Kidney epithelial cell (primary cell): ENCODE data around the gene MRGPRX3. TPM values are rescaled to one million over a fixed set of nuclear protein-coding genes. Genes with fewer than 3 reads are reported as not detected.
"Not testable (repeated sequence)": the region's sequence is repeated elsewhere in the genome, so short reads cannot be mapped to it uniquely, and the experiment has no call there.

Source experiments
- DNase-seq: peaks from one replicate; pipeline ENCODE4 v3.0.0-alpha.2; 2010; ENCODE audit warnings: low read depth
- H3K27me3 ChIP-seq: 2 replicates; pipeline ENCODE4 v1.6.0; 2011; ENCODE audit warnings: low read length; ENCODE audit not compliant: control insufficient read depth, insufficient read depth
- H3K36me3 ChIP-seq: 2 replicates; pipeline ENCODE4 v1.5.1; 2011; ENCODE audit warnings: low read length; ENCODE audit not compliant: control insufficient read depth, insufficient read depth
- H3K4me3 ChIP-seq: 2 replicates; pipeline ENCODE4 v1.5.1; 2011; ENCODE audit warnings: low read depth, mild to moderate bottlenecking, control low read depth, low read length
- CTCF ChIP-seq: IDR thresholded peaks from 2 replicates; pipeline ENCODE4 v1.5.1; 2011; ENCODE audit warnings: mild to moderate bottlenecking, moderate library complexity, low read length, control low read depth, inconsistent platforms; ENCODE audit not compliant: insufficient read depth, poor library complexity, severe bottlenecking
- total RNA-seq: library from RNA; depleted of rRNA; stranded (reverse); fragments of >200 nt; gene quantifications from 2 replicates; pipeline ENCODE4 v1.2.3, GENCODE V29; 2015

The MRGPRX3 gene
- total RNA-seq, 1 donor from 2014 or later, result not detected

GRCh38 chr11:18115360-18116127 is 16.8 kb upstream of the MRGPRX3 start:
- peak; percentile 82 for TF ChIP-seq CTCF
- DNase-seq, result peak; percentile 18

GRCh38 chr11:18121331-18121828 is 11.0 kb upstream of the MRGPRX3 start:
- not testable (repeated sequence) for H3K4me3 ChIP-seq, H3K27me3 ChIP-seq, H3K36me3 ChIP-seq, DNase-seq

More at GRCh38 chr11:18115360-18116127, 16.8 kb upstream of the MRGPRX3 start:
- Histone ChIP-seq H3K36me3 (no peaks in the 10 kb centered on the region), H3K27me3 (peaks cover 5% of the 10 kb centered on the region), H3K4me3 (no peak overlapping the region)

- not testable (repeated sequence) for H3K36me3 ChIP-seq, H3K4me3 ChIP-seq, H3K27me3 ChIP-seq, DNase-seq
Measured at GRCh38 chr11:18131115-18131514, 1.3 kb upstream of the MRGPRX3 start.

- H3K27me3 ChIP-seq, result no peaks in the 10 kb centered on the region
- no peak for TF ChIP-seq CTCF
- no peak overlapping the region for H3K4me3 ChIP-seq
Measured at GRCh38 chr11:18135308-18135707, 2.9 kb downstream of the MRGPRX3 start.

GRCh38 chr11:18137186-18137800 is 4.9 kb downstream of the MRGPRX3 start:
- no peaks in the 10 kb centered on the region for H3K36me3 ChIP-seq
- no peaks in the 10 kb centered on the region for H3K27me3 ChIP-seq
- DNase-seq, result no peak
- H3K4me3 ChIP-seq, result no peak overlapping the region
- TF ChIP-seq CTCF, result no peak

More at GRCh38 chr11:18135308-18135707, 2.9 kb downstream of the MRGPRX3 start:
- H3K36me3 ChIP-seq, result no peaks in the 10 kb centered on the region
- no peak for DNase-seq

- Histone ChIP-seq H3K27me3 (no peaks in the 10 kb centered on the region), H3K36me3 (no peaks in the 10 kb centered on the region), H3K4me3 (no peak overlapping the region)
- TF ChIP-seq CTCF, result no peak
- no peak for DNase-seq
Measured at GRCh38 chr11:18140145-18140544, 7.8 kb downstream of the MRGPRX3 start.
